Umbilical cord (tissue), 2 donors: ENCODE data around the gene RHBDL2. TPM values are rescaled to one million over a fixed set of nuclear protein-coding genes. Genes with fewer than 3 reads are reported as not detected.
"Not testable (repeated sequence)": the region's sequence is repeated elsewhere in the genome, so short reads cannot be mapped to it uniquely, and the experiment has no call there.

Experiments used
- DNase-seq: peaks from one replicate; pipeline ENCODE4 v3.0.0-alpha.2; 2015; ENCODE audit warnings: low spot score
- total RNA-seq: library from RNA; depleted of rRNA; stranded (reverse); fragments of >200 nt; gene quantifications from one replicate; pipeline ENCODE4 v1.2.3, GENCODE V29; 2014; ENCODE audit warnings: low replicate concordance; ENCODE audit not compliant: insufficient read depth

Gene RHBDL2
- total RNA-seq, 1 donor from 2014 or later, result not detected

GRCh38 chr1:38881487-38881886 is 60.1 kb downstream of the RHBDL2 start, which contains the start of gene GJA9:
Gene GJA9, minus strand, starts transcription at chr1:38881587. Its CDS starts 5,489 bp downstream, at chr1:38876098.
- no peak for DNase-seq

- DNase-seq, result no peak
Observed at GRCh38 chr1:38875811-38876210, 65.8 kb downstream of the RHBDL2 start.

GRCh38 chr1:38873027-38873969 is 68.3 kb downstream of the RHBDL2 start, which contains the start of gene MYCBP:
Gene MYCBP, minus strand, starts transcription at chr1:38873348. Its CDS starts 43 bp downstream, at chr1:38873305.
- peak; percentile 97 for DNase-seq

GRCh38 chr1:38872401-38873026 is 69.1 kb downstream of the RHBDL2 start:
- peak; percentile 18 for DNase-seq

GRCh38 chr1:38870996-38871395 is 70.6 kb downstream of the RHBDL2 start:
- DNase-seq, result no peak

GRCh38 chr1:38867208-38867607 is 74.4 kb downstream of the RHBDL2 start:
- DNase-seq, result no peak

- no peak for DNase-seq
Observed at GRCh38 chr1:38865112-38865715, 76.4 kb downstream of the RHBDL2 start.

- no peak for DNase-seq
Observed at GRCh38 chr1:38860454-38860795, 81.2 kb downstream of the RHBDL2 start.

GRCh38 chr1:38859561-38860453 is 81.8 kb downstream of the RHBDL2 start, which contains the start of gene RRAGC:
Gene RRAGC, minus strand, starts transcription at chr1:38859772. Its CDS starts 126 bp downstream, at chr1:38859646.
- peak; percentile 99 for DNase-seq

- DNase-seq, result peak; percentile 48
Observed at GRCh38 chr1:38858833-38859560, 82.6 kb downstream of the RHBDL2 start.

- no peak for DNase-seq
Observed at GRCh38 chr1:38852780-38853179, 88.8 kb downstream of the RHBDL2 start.

- no peak for DNase-seq
Observed at GRCh38 chr1:38848071-38848470, 93.6 kb downstream of the RHBDL2 start.

GRCh38 chr1:38846210-38846609 is 95.4 kb downstream of the RHBDL2 start:
- no peak for DNase-seq

- not testable (repeated sequence) for DNase-seq
Observed at GRCh38 chr1:38845088-38845487, 96.5 kb downstream of the RHBDL2 start.

- no peak for DNase-seq
Observed at GRCh38 chr1:38840281-38840680, 101.3 kb downstream of the RHBDL2 start.

GRCh38 chr1:38839363-38839762 is 102.3 kb downstream of the RHBDL2 start:
- no peak for DNase-seq

- not testable (repeated sequence) for DNase-seq
Observed at GRCh38 chr1:38836316-38836715, 105.3 kb downstream of the RHBDL2 start.
